Cardiac muscle cell (in vitro differentiated cells and primary cell): ENCODE results near the gene TMEM158. TPM values are rescaled to one million over a fixed set of nuclear protein-coding genes. Genes with fewer than 3 reads are reported as not detected.

Experiments used
- DNase-seq, 2 donors: peaks; one replicate each; pipeline versions ENCODE4 v3.0.0 to v3.0.0-alpha.2; 2010 to 2017; ENCODE audit warnings: low read depth in 1 of 2, low spot score in 1 of 2
- H3K27ac ChIP-seq: fragments of 200-600 bp; sonication (generic); 2 replicates; pipeline ENCODE4 v1.5.1; 2016
- H3K27me3 ChIP-seq: fragments of 200-600 bp; sonication (generic); 2 replicates; pipeline ENCODE4 v1.6.0; 2016; ENCODE audit warnings: control low read depth
- H3K36me3 ChIP-seq: fragments of 200-600 bp; sonication (generic); 2 replicates; pipeline ENCODE4 v1.5.1; 2016; ENCODE audit warnings: control low read depth
- H3K4me1 ChIP-seq: fragments of 200-600 bp; sonication (generic); 2 replicates; pipeline ENCODE4 v1.8.1; 2017; ENCODE audit warnings: low read depth, mild to moderate bottlenecking, mixed run types
- H3K4me3 ChIP-seq: fragments of 200-600 bp; sonication (generic); 2 replicates; pipeline ENCODE4 v1.5.1; 2016; ENCODE audit warnings: mild to moderate bottlenecking
- H3K9me3 ChIP-seq: fragments of 200-600 bp; sonication (generic); 2 replicates; pipeline ENCODE4 v1.5.1; 2017; ENCODE audit warnings: low read depth, mild to moderate bottlenecking, control low read depth
- polyA plus RNA-seq: library from polyadenylated mRNA; unstranded; fragments of >200 nt; fragmentation: Nextera tagmentation; extraction: Ambion mirVana; gene quantifications from 2 replicates; pipeline ENCODE4 v1.2.1, GENCODE V29; 2016
- total RNA-seq: library from RNA; depleted of rRNA; stranded (reverse); fragments of >200 nt; gene quantifications from 2 replicates; pipeline ENCODE4 v1.2.3, GENCODE V29; 2016
- TF ChIP-seq, protein P1 (sequence below): IDR thresholded peaks from 2 replicates; pipeline ENCODE4 v1.5.1; 2012; ENCODE audit warnings: low read depth, mild to moderate bottlenecking, low read length

Gene TMEM158
- total and polyA plus RNA-seq, 2 experiments from 2014 or later = 0.83 to 3.4 TPM

DNA sequence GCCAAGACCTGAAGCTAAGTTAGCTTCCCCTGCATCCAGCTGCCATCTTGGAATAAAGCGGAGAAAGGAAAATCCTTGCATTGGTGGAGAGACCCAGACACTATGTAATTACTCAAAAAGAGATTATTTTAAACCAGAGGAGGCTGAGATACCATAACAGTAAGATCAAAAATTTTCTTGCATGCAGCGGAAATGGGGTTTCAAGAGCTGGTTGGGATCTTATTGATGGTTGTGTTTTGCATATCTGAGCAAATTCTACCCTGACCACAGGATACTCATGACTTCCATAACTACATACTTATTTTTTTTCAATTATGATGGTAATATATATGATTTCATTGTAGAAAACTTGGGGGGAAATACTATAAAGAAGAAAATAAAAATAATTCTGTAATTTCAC lies 17.5 kb downstream of the TMEM158 start:
- Histone ChIP-seq H3K4me3 (no peak overlapping the region), H3K27ac (no peak overlapping the region), H3K27me3 (peaks cover under 1% of the 10 kb centered on the region), H3K9me3 (no peaks in the 10 kb centered on the region), H3K4me1 (no peaks in the 10 kb centered on the region), H3K36me3 (no peaks in the 10 kb centered on the region)
- TF ChIP-seq, protein P1, sequence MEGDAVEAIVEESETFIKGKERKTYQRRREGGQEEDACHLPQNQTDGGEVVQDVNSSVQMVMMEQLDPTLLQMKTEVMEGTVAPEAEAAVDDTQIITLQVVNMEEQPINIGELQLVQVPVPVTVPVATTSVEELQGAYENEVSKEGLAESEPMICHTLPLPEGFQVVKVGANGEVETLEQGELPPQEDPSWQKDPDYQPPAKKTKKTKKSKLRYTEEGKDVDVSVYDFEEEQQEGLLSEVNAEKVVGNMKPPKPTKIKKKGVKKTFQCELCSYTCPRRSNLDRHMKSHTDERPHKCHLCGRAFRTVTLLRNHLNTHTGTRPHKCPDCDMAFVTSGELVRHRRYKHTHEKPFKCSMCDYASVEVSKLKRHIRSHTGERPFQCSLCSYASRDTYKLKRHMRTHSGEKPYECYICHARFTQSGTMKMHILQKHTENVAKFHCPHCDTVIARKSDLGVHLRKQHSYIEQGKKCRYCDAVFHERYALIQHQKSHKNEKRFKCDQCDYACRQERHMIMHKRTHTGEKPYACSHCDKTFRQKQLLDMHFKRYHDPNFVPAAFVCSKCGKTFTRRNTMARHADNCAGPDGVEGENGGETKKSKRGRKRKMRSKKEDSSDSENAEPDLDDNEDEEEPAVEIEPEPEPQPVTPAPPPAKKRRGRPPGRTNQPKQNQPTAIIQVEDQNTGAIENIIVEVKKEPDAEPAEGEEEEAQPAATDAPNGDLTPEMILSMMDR = no peak
- no peak for DNase-seq

DNA sequence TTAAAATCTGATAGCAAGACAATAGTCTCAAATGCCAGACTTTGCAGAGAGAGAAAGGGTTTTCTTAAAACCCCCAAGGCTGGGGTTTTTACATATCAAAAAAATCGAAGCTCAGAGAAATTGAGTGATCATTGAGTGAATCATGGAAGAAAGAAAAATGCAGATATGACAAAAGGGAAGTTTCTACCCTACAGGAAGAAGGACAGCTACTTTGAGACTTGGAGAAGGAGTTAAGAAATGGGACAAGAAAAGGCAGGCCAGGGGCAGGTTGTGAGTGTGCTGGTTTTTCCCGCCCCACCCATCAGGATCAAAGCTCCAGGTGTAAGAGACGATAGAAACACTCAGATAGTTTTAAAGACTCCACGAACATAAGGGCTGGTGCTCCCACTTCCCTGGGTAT lies 18.6 kb downstream of the TMEM158 start:
- Histone ChIP-seq H3K4me3 (no peak overlapping the region), H3K36me3 (no peaks in the 10 kb centered on the region), H3K9me3 (no peaks in the 10 kb centered on the region), H3K4me1 (no peaks in the 10 kb centered on the region), H3K27ac (no peak overlapping the region), H3K27me3 (no peaks in the 10 kb centered on the region)
- TF ChIP-seq, protein P1 = no peak
- DNase-seq = no peak

DNA sequence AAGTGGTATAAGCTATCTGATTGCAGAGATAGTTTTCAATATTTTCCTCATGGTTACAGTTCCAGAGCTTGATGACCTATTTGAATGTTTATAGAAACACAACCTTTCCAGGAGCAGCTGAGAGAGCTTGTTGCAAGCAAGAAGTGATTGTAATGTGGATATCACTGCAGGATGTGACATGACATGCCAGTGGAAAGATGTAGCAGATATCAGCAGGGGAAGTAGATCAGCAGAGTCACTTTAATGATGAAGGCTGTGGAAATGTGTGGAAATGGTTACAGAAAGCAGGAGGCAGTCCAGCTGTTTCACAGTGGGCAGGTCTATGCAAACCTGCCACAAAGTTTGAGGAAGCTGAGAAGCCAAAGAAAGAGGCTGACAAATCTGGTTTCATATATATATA lies 21.0 kb downstream of the TMEM158 start:
- TF ChIP-seq, protein P1 = no peak
- H3K4me3 ChIP-seq = no peak overlapping the region
- peak in 1 of 2 donors; percentile 36 for DNase-seq
- H3K36me3 ChIP-seq = no peaks in the 10 kb centered on the region
- H3K9me3 ChIP-seq = no peaks in the 10 kb centered on the region
- no peaks in the 10 kb centered on the region for H3K4me1 ChIP-seq
- H3K27ac ChIP-seq = no peak overlapping the region
- H3K27me3 ChIP-seq = no peaks in the 10 kb centered on the region

DNA sequence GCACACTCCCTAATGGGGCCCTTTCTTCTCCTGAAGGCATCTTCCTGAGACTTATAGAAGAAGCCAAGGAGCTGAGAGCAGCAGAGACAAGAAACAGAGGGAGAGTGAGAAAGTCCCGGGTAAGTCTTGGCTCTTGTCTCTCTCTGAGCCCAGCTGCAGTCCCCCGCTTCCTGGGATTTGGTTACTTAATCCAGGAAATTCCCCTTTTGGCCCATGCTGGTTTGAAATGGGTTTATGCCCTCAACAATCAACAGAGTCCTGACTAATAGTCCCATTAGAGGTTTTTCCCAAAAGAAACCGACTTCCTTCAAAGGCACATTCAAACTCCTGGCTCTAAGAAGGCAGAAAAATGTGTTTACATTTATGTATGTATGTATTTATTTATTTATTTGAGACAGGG lies 22.0 kb downstream of the TMEM158 start:
- Histone ChIP-seq H3K36me3 (no peaks in the 10 kb centered on the region), H3K27me3 (no peaks in the 10 kb centered on the region), H3K9me3 (no peaks in the 10 kb centered on the region), H3K27ac (no peak overlapping the region), H3K4me3 (no peak overlapping the region), H3K4me1 (no peaks in the 10 kb centered on the region)
- peak in 1 of 2 donors; percentile 82 for DNase-seq
- TF ChIP-seq, protein P1 = no peak

DNA sequence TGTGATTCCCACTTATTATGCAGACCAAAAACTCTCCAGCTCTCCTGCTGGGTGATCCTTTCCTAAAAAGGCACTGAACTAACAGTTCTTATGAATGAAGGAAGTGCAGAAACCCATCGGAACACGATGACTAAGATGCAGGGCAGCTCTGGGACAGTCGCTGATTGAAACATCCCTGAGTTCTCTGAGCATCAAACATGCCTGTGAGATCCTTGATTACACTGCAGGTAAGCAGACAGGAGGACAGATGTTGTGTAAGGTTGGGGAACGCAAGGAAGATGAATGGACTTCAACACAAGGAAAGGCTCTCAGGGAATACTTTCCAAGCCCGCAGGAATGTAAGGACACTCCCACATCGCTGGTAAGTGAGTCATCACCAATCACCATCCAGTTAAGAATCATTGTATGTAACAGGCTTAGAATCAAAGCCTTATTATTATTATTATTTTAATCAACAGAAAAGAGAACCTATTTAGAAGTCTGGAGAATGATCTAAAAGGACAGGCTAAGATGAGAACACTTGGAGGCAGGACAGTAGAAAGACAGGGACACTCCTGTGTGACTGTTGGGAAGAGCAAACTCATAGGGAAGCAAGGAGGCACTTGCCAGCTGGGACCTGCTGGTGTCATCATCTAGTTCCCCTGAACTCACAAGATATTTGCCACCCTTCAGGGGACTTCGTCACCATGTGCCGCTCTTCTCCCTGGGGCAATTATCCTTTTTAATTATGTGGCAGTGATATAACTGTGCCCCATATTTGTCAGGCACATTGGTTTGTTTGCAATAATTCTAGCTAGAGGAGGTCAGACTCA lies 26.0 kb downstream of the TMEM158 start:
- DNase-seq = peak in 1 of 2 donors; percentile 92
- H3K27me3 ChIP-seq = no peaks in the 10 kb centered on the region
- no peak overlapping the region for H3K27ac ChIP-seq
- TF ChIP-seq, protein P1 = no peak
- no peaks in the 10 kb centered on the region for H3K36me3 ChIP-seq
- H3K4me3 ChIP-seq = no peak overlapping the region
- no peaks in the 10 kb centered on the region for H3K9me3 ChIP-seq
- H3K4me1 ChIP-seq = no peaks in the 10 kb centered on the region
